GM15510 (cell line): Measurements from ENCODE around the gene ZNF814.

Experiments used
- POLR2A ChIP-seq: IDR thresholded peaks from 3 replicates; pipeline ENCODE4 v1.6.1; 2011; ENCODE audit warnings: borderline replicate concordance; ENCODE audit not compliant: insufficient read length; ENCODE audit errors: extremely low read depth

Gene ZNF814

DNA sequence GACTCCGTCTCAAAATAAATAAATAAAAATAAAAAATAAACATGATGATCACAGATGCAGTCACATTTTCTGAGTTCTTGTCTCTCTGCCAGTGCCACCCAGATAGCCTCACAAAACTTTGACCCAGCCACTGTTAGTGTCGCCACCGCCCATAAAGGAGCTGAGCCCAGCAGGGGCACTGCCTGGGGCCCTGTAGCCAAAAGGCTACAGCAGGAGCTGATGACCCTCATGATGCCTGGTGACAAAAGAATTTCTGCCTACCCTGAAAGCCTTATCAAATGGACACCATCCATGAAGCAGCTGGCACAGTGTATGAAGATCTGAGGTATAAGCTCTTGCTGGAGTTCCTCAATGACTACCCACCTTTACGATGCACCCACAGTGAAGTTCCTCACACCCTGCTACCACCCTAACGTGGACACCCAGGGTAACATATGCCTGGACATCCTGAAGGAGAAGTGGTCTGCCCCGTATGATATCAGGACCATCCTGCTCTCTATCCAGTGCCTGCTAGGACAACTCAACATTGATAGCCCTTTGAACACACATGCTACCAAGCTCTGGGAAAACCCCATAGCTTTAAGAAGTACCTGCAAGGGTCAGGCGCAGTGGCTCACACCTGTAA is 20.9 kb downstream of the ZNF814 start:
- no peak for TF ChIP-seq POLR2A

DNA sequence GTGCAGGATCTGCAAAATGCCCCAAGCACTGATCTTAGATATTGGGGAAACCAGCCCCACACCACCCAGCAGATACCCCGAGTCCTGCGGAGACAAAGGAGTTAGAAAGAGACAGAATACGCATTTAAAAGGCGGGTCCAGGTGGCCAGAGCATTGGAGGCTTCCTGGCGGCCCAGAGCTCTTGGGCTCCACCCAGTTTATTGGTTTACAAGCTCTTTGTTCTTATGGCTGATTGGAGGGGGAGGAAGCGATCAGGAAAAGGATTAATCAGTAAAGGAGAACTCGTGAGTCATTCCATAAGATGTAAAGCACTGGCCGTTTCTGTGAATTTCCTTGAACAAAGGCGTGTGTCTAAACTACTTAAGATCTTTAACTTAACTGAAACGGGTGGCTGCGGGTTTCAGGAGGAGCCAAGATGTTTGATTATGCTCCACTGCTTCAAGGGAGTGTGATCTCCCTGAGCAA is 38.3 kb downstream of the ZNF814 start:
- TF ChIP-seq POLR2A, result no peak

DNA sequence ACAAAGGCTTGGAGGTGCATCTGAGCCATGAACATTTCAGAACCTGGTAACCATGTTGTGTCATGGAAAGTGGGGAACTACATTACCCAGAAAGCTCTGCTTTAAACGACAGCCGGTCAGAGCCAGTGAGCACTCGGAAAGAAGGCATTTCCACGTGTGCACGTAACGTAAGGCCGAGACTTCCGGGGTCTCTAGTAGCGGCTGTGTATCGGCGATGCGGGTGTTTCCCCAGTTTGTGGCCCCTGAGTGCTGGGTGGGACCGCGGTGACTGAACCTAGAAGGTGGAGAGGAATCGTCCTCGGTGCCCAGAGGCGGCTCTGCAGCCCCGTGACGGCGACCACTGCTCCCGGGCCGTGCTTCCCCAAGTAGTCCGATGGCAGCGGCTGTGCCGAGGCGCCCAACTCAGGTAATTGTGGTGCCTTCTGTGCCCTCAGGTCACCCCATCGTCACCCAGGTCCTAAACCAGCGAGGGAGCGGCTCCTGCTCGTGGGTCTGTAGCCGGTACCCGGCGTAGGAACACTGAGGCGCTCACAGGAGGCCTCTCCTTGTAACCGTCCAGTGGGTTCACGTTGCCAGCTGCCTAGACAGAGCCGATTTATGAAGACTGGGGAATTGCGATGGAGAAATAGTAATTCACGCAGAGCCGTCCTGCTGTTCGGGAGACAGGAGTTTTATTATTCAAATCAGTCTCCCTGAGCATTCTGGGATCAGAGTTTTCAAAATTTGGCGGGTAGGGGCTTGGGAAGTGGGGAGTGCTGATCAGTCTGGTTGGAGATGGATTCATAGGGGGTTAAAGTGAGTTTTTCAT is 39.0 kb downstream of the ZNF814 start, which contains the start of gene ZNF587:
Gene ZNF587, plus strand, starts transcription at position 194 of the 808 bp plus-strand sequence. Its CDS starts 180 bp downstream, at position 374.
- peak; percentile 61 for TF ChIP-seq POLR2A

DNA sequence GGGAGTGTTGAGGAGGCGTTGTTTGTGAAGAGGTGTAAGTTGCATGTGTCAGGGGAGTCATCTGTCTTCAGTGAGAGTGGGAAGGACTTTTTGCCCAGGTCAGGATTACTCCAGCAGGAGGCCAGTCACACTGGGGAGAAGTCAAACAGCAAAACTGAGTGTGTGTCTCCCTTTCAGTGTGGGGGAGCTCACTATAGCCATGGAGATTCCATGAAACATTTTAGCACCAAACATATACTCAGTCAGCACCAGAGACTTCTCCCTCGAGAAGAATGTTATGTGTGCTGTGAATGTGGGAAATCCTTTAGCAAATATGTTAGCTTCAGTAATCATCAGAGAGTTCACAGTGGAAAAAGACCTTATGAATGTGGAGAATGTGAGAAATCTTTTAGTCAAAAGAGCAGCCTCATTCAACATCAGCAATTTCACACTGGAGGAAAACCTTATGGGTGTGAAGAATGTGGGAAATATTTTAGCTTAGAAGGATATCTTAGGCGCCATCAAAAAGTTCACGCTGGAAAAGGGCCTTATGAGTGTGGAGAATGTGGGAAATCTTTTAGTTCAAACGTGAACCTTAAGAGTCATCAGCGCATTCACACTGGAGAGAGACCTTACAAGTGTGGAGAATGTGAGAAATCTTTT is 47.6 kb downstream of the ZNF814 start:
- no peak for TF ChIP-seq POLR2A

DNA sequence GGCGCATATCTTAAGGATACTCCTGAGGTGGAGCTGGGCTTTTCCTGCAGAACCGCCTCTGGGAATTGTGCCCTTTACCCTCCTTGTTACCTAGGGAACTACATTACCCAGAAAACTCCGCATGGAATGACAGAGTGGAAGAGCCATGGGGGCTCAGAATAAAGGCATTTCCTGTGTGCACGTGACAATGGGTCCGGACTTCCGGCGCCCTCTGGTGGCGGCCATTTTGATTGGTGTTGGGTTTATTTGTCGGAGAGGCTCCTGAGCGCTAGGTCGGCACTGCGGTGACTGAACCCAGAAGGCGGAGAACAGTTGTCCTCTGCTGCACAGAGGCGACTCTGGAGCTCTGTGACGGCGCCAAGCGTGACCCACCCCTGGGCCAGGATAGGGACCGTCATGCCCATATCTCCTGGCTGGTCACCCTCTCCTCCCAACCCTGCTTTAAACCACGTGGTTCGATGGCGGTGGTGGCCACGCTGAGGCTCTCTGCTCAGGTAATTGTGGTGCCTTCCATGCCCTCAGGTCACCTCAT is 58.7 kb downstream of the ZNF814 start, which contains the start of gene ZNF587B:
Gene ZNF587B, plus strand, starts transcription at position 229 of the 532 bp plus-strand sequence. Its CDS starts 230 bp downstream, at position 459.
- TF ChIP-seq POLR2A, result no peak

DNA sequence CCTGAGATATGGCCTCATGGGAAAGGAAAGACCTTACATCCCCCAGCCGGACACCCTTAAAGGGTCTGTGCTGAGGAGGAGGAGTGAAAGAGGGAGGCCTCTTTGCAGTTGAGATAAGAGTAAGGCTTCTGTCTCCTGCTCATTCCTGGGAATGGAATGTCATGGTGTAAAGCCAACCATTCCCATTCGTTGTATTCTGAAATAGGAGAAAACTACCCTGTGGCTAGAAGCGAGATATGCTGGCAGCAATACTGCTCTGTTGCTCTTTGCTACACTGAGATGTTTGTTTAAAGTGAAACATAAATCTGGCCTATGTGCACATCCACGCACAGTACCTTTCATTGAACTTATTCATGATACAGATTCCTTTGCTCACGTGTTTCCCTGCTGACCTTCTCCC is 59.5 kb downstream of the ZNF814 start:
- no peak for TF ChIP-seq POLR2A

DNA sequence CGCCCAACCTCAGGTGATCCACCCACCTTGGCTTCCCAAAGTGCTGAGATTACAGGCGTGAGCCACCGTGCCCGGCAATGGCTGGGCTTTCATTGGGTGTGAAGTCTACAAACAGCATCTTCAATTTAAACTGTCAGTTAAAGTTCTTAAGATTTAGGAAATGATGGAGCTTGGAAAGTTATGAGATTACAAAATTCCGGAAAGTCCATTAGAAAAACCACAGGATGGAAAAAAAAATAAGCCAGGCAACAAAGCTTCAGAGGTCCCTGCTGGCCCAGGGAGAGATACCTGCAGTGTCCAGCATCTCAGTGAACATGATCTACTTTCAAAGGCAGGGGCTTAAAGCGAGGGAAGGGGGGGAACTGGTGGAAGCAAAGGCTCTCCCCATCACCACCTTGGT is 63.3 kb downstream of the ZNF814 start:
- no peak for TF ChIP-seq POLR2A

DNA sequence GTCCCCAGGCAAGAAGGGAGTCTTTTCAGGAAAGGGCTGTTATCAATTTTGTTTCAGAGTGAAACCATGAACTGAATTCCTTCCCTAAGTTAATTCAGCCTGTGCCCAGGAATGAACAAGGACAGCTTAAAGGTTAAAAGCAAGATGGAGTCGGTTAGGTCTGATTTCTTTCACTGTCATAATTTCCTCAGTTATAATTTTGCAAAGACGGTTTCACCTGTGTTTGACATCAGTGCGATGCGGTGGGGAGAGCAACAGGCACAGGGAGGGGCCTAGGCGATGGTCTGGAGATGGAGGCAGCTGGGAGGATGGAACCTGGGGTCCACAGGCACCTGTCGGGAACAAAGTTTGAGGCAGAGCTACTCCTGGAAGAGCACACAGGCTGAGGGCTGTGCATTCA is 68.2 kb downstream of the ZNF814 start:
- no peak for TF ChIP-seq POLR2A

DNA sequence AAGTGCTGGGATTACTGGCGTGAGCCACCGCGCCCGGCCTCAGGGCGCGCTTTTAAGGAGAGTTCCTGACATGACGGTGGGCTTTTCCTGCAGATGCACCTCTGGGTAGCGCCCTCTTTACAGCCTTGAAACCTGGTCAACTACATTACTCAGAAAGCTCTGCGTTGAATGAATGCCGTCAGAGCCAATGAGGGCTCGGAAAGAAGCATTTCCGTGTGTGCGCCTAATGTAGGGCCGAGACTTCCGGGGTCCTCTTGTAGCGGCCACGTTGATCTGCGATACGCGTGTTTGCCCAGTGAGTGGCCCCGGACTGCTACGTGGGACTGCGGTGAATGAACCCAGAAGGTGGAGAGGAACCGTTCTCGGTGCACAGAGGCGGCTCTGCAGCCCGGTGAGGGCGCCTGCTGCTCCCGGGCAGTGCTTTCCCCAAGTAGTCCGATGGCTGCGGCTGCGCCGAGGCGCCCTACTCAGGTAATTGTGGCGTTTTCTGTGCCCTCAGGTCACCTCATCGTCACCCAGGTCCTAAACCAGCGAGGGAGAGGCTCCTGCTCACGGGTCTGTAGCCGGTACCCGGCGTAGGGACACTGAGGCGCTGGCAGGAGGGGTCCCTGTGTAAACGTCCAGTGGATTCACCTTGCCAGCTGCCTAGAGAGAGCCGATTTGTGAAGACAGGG is 69.2 kb downstream of the ZNF814 start:
- peak; percentile 84 for TF ChIP-seq POLR2A

DNA sequence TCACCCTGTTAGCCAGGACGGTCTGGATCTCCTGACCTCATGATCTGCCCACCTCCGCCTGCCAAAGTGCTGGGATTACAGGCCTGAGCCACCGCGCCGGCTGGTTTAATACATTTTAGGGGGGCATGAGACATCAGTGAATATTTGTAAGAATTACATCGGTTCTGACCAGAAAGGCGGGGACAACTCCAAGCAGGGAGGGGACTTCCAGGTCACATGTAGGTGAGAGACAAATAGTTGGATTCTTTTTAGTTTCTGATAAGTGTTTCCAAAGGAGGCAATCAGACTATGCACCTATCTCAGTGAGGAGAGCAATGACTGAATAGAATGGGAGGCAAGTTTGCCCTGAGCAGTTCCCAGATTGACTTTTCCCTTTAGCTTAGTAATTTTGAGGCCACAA is 70.5 kb downstream of the ZNF814 start:
- no peak for TF ChIP-seq POLR2A

DNA sequence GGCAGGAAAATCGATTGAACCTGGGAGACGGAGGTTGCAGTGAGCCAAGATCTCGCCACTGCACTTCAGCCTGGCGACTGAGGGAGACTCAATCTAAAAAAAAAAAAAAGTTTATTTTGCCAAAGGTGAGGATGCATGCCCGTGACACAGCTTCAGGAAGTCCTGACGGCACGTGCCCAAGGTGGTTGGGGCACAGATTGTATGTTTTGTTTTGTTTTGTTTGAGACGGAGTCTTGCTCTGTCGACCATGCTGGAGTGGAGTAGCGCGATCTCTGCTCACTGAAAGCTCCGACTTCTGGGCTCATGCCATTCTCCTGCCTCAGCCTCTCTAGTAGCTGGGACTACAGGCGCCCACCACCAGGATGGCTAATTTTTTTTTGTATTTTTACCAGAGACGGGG is 70.9 kb downstream of the ZNF814 start:
- no peak for TF ChIP-seq POLR2A

DNA sequence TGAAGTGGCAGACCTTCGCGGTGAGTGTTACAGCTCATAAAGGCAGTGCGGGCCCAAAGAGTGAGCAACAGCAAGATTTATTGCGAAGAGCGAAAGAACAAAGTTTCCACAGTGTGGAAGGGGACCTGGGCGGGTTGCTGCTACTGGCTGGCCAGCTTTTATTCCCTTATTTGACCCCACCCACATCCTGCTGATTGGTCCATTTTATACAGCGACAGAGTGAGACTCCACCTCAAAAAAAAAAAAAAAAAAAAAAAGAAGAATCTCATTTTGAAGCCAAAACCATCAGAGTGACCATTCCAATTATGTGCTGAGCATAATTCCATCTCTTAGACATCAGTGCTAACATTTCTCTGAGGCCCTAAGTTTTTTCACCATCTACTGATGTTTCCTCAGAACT is 72.2 kb downstream of the ZNF814 start:
- no peak for TF ChIP-seq POLR2A

DNA sequence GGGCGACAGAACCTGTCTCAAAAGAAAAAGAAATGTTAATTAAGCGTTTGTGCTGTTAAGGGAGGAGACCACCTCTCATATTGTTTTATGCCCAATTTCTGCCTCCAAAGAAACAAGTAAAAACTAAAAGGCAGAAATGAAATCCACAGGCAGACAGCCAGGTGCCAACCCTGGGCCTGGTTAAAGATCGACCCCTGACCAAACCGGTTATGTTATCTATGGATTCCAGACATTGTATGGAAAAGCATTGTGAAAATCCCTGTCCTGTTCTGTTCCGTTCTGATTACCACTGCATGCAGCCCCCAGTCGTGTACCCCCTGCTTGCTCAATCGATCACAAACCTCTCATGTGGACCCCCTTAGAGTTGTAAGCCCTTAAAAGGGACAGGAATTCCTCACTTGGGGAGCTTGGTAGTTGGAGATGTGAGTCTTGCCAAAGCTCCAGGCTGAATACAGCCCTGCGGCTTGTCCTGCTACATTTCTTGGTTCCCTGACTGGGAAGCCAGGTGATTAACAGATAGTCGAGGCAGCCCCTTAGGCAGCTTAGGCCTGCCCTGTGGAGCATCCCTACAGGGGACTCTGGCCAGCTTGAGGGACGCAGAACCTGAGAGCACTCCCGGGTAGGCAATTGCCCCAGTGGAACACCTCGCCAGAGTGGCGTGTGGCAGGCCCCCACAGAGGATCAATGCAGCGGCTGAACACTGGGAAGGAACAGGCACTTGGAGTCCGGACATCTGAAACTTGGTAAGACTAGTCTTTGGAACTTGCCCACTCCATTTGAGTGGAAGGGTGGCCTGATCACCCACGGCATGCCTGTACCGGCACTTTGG is 73.4 kb downstream of the ZNF814 start:
- no peak for TF ChIP-seq POLR2A
